ENCODE results near the gene PIGQ.

The PIGQ gene

GRCh38 chr16:627454-628239 lies 57.9 kb downstream of the PIGQ start:
- no peak for DNase-seq (ENCODE audit: low read depth in 4 of 4, low spot score in 1 of 4)

GRCh38 chr16:628321-629061 lies 58.7 kb downstream of the PIGQ start:
- DNase-seq (ENCODE audit: low read depth in 4 of 4, low spot score in 1 of 4): no peak

- DNase-seq (ENCODE audit: low read depth in 4 of 4, low spot score in 1 of 4): no peak
Measured at GRCh38 chr16:629185-629832, 59.5 kb downstream of the PIGQ start.

GRCh38 chr16:629833-630248 lies 60.1 kb downstream of the PIGQ start:
- no peak for DNase-seq (ENCODE audit: low read depth in 4 of 4, low spot score in 1 of 4)

GRCh38 chr16:630249-630814 lies 60.6 kb downstream of the PIGQ start:
- no peak for DNase-seq (ENCODE audit: low read depth in 4 of 4, low spot score in 1 of 4)

GRCh38 chr16:630815-631405 lies 61.1 kb downstream of the PIGQ start, which contains the start of gene WFIKKN1:
TSS of gene WFIKKN1 (plus strand) at chr16:630985. CDS start at chr16:631254, 269 bp downstream.
- DNase-seq (ENCODE audit: low read depth in 4 of 4, low spot score in 1 of 4): no peak

GRCh38 chr16:631808-632358 lies 62.1 kb downstream of the PIGQ start:
- DNase-seq (ENCODE audit: low read depth in 4 of 4, low spot score in 1 of 4): no peak

GRCh38 chr16:632486-633335 lies 62.9 kb downstream of the PIGQ start:
- DNase-seq (ENCODE audit: low read depth in 4 of 4, low spot score in 1 of 4): no peak

GRCh38 chr16:633336-634050 lies 63.7 kb downstream of the PIGQ start:
- no peak for DNase-seq (ENCODE audit: low read depth in 4 of 4, low spot score in 1 of 4)

All from stimulated activated CD4-positive, alpha-beta T cell treated with anti-CD3 and anti-CD28 coated beads, Interleukin-1b, Interleukin-23, amount 100 ng/mL, for 24 hours (primary cell).